Measurements from ENCODE around the gene TNFSF9.
"Not testable (repeated sequence)": the region's sequence is repeated elsewhere in the genome, so short reads cannot be mapped to it uniquely, and the experiment has no call there.

TNFSF9 gene

DNA sequence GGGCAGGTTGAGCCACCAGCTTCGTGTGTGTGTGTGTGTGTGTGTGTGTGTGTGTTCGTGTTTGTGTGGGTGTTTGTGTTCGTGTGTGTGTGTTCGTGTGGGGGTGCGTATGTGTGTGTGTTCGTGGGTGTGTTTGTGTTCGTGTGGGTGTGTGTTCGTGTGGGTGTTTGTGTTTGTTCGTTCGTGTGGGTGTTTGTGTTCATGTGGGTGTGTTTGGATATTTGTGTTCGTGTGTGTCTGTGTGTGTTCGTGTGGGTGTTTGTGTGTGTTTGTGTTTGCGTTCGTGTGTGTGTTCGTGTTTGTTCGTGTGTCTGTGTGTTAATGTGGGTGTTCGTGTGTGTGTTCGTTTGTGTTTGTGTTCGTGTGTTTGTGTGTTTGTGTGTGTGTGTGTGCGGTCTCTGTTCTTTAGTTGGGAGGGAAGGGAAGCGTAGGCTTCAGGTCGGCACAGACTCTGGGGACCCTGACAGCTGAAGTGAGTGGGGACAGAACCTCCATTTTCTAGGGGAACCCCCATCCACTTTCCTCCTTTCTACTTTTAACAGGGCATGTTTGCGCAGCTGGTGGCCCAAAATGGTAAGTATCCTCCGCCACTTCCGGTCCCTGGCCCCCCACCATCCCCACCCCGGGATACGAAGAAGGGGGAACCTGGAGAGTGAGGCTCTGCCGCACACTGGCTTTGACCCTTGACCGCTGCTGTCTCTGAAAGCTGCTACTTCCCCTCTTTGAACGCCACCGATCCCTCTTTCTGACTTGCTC lies 1.6 kb downstream of the TNFSF9 start:
- no peak for DNase-seq (ENCODE audit: low read depth, low spot score)

DNA sequence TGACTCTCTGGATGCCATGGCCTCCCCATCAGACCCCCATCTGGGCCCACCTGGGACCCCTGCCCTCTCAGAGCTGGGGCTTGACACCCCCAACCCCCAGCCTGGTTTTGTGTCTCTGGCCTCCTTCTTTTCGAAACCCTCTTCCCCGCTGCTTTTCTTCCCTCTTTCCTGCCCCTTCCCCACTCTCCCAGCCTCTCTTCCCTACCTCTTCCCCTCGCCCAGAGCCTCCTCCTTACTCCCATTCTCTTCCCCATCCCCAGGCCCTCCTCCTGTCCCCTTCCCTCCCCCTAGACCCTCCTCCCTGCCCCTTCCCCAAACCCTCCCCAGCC lies 2.1 kb downstream of the TNFSF9 start:
- no peak for DNase-seq (ENCODE audit: low read depth, low spot score)

DNA sequence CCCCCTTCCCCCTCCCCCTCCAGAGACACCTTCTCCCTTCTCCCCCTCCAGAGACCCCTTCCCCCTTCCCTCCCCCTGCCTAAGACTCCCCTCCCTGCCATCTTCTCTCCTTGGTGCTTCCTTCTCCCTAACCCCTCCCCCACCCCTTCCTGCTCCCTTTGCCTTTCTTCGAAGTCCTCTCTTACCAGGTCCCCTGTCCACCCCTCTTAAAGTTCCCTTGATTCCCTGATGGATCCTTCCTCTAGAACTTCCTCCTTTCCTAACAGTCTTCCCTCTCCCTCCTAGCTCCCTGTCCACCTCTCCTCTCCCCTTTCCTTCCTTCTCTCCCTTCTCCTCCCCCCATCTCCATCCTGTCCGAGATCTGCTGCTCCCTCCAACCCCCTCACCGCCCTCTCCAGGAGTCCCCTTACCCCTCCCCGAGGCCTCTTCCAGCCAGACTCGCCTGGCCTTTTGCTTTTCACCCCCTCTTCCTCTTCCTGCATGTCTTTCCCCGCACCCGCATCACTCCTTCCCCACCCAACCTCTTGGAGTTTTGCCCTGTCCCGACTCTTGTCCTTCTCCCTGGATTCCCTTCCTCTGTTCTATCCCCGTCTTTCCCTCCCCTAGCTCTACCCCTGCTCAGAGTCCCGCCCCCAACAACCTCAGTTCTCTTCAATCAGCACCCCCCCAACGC lies 3.1 kb downstream of the TNFSF9 start:
- DNase-seq (ENCODE audit: low read depth, low spot score), result no peak

DNA sequence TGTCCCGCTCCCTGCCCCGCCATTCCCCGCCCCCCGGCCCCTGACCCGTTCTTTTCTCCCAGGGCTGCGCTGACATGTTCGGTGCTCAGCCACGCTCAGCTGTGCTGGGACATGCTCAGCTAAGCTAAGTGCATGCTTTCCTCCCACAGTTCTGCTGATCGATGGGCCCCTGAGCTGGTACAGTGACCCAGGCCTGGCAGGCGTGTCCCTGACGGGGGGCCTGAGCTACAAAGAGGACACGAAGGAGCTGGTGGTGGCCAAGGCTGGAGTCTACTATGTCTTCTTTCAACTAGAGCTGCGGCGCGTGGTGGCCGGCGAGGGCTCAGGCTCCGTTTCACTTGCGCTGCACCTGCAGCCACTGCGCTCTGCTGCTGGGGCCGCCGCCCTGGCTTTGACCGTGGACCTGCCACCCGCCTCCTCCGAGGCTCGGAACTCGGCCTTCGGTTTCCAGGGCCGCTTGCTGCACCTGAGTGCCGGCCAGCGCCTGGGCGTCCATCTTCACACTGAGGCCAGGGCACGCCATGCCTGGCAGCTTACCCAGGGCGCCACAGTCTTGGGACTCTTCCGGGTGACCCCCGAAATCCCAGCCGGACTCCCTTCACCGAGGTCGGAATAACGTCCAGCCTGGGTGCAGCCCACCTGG lies 3.7 kb downstream of the TNFSF9 start:
- no peak for DNase-seq (ENCODE audit: low read depth, low spot score)

DNA sequence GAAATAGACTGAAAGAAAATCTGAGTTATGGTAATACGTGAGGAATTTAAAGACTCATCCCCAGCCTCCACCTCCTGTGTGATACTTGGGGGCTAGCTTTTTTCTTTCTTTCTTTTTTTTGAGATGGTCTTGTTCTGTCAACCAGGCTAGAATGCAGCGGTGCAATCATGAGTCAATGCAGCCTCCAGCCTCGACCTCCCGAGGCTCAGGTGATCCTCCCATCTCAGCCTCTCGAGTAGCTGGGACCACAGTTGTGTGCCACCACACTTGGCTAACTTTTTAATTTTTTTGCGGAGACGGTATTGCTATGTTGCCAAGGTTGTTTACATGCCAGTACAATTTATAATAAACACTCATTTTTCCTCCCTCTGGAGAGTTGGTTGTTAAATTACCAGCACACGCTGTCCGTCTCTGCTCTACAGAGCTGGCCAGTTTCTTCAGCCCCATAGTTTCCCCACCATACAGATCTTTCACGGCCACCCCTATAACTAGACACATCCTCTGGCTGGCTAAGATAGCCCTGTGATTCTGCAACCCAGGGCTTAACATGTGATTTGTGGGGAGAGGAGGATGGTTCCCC lies 4.8 kb downstream of the TNFSF9 start:
- no peak for DNase-seq (ENCODE audit: low read depth, low spot score)

- DNase-seq (ENCODE audit: low read depth, low spot score), result no peak
These were observed 8.7 kb downstream of the TNFSF9 start for GRCh38 chr19:6539514-6539913.

- no peak for DNase-seq (ENCODE audit: low read depth, low spot score)
These were observed 10.3 kb downstream of the TNFSF9 start for GRCh38 chr19:6540918-6541689.

- no peak for DNase-seq (ENCODE audit: low read depth, low spot score)
These were observed 13.1 kb downstream of the TNFSF9 start for GRCh38 chr19:6543866-6544347.

DNA sequence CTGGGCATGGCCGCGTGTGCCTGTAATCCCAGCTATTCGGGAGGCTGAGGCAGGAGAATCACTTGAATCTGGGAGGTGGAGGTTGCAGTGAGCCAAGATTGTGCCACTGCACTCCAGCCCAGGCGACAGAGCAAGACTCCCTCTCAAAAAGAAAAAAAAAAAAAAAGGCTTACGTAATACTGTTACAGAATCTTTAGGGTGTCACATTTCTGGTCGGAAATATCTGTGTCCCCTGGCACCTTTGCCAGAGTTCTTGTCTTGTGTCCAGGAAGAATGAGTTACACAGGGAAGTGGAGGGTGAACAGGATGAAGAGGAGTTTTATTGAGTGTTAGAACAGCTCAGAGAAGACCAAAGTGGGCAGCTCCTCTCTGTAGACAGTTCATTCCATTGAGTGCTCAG lies 19.9 kb downstream of the TNFSF9 start:
- DNase-seq (ENCODE audit: low read depth, low spot score), result not testable (repeated sequence)

- no peak for DNase-seq (ENCODE audit: low read depth, low spot score)
These were observed 20.3 kb downstream of the TNFSF9 start for GRCh38 chr19:6551091-6551490.

DNA sequence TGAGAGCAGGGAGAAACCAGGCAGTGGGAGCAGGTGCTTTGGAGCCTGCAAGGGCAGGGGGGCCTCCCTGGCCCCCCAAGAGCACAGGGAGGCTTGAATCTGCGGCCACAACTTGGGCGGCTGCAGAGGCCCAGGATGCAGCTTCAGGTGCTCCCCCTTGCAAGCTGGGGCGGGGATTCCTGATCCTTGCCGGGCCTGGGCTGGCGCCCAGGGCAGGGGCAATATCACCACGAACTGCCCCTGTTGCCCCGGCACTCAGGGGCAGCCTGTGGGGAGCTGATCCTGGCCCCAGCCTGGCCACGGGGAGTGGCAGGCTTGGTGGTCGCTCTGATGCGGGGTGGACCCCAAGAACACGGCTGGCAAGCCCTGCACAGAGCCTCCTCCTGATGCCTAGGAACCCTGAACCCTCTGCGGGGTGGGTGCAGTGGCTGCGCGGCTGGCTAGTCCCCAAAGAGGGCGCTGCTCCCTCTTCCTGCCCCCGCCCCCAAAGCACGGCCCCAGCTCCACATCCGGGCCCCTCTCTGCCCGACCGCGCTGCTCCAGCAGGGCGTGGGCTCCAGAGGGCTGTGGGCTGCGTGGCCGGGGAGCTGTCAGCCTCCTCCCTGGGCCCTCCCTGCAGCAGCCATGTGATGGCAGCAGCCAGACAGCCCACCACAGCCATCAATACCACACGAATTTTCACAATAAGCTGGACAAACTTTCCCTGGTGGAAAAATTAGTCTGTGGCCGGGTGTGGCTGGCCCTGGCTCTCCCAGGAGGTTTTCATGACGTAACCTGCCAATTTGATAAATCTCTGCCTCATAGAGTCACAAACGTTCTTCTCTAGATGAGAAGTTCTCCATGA lies 21.0 kb downstream of the TNFSF9 start:
- DNase-seq (ENCODE audit: low read depth, low spot score), result no peak

DNA sequence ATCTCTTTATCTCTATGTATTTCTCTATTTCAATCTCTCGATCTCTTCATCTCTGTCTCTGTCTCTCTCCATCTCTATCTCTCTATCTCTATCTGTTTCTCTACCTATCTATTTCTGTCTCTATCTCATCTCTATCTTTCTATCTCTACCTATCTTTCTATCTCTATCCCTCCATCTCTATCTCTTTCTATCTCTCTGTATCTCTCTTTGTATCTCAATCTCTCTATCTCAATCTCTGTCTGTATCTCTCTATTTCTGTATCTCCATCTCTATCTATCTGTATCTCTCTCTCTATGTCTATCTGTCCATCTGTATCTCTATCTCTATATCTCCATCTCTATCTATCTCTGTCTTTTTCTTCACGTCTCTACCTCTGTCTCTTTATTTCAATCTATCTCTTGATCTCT lies 25.2 kb downstream of the TNFSF9 start:
- no peak for DNase-seq (ENCODE audit: low read depth, low spot score)

- no peak for DNase-seq (ENCODE audit: low read depth, low spot score)
These were observed 25.8 kb downstream of the TNFSF9 start for GRCh38 chr19:6556480-6557195.

DNA sequence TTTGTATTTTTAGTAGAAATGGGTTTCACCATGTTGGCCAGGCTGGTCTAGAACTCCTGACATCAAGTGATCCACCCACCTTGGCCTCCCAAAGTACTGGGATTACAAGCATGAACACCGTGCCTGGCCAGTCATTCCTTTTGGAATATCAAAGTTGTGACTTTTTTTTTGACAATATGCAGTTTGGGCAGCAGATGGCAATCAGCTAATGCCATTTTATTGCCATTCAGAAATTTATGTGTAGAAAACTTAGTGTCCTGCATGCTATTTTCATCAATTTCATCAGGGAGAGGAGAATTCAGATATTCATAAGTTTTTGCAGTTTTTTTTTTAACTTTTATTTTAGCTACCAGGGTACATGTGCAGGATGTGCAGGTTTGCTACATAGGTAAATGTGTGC lies 31.6 kb downstream of the TNFSF9 start:
- not testable (repeated sequence) for DNase-seq (ENCODE audit: low read depth, low spot score)

DNA sequence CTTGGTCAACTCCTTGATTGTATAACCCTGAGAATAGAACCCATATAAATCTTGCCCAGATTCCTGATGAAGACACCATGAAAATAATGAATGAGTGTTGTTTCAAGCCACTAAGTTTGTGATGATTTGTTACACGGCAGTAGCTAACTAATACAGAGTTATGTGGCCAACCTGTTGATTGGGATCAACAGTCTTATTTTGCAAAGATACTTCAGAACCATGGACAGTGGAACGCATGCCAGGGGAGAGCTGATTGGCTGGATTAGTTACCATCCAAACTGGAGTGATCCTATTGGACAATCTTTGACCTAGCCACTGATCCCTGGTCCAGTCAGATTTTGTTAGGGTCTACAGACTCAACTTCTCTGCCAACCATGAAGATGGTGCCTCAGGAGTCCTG lies 33.6 kb downstream of the TNFSF9 start:
- no peak for DNase-seq (ENCODE audit: low read depth, low spot score)

GRCh38 chr19:6566727-6567126 lies 35.9 kb downstream of the TNFSF9 start:
- DNase-seq (ENCODE audit: low read depth, low spot score), result not testable (repeated sequence)

DNA sequence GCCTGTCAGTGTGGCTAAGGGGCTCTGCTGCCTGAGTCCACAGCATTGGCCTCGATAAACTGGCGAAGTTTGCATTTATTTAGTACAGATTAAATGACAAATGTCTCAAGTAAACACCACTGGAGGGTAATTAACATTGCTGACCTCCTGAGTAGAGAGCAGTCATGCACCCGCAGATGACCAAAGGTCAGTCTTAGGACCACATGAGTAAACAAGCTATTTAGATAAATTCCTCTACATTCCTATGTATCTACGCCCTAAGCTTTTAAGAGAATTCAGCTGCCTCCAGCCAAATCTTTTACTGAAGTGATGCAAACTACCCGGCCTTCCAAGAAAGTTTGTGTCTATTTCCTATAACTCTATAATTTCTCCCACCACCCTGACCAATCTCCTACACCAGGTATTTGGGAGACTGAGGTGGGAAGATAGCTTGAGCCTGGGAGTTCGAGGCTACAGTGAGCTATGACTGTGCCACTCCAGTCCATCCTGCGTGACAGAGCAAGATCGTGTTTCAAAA lies 37.2 kb downstream of the TNFSF9 start:
- no peak for DNase-seq (ENCODE audit: low read depth, low spot score)

GRCh38 chr19:6568816-6569215 lies 38.0 kb downstream of the TNFSF9 start:
- no peak for DNase-seq (ENCODE audit: low read depth, low spot score)

GRCh38 chr19:6570764-6571163 lies 39.9 kb downstream of the TNFSF9 start:
- no peak for DNase-seq (ENCODE audit: low read depth, low spot score)

DNA sequence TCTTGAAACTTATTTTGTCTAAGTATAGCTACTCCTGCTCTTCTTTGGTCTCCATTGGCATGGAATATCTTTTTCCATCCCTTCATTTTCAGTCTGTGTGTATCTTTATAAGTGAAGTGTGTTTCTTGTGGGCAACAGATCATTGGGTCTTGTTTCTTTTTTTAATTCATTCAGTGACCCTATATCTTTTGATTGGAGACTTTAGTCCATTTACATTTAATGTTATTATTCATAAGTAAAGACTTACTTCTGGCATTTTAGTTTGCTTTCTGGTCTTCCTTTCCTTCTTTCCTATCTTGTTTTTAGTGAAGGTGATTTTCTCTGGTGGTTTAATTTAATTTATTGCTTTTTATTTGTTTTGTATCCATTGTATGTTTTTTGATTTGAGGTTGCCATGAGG lies 40.3 kb downstream of the TNFSF9 start:
- DNase-seq (ENCODE audit: low read depth, low spot score), result no peak

All from smooth muscle cell of the brain vasculature (primary cell).